Upper lobe of right lung (tissue), 1 donor: Measurements from ENCODE around the gene EFEMP1. TPM values are rescaled to one million over a fixed set of nuclear protein-coding genes. Genes with fewer than 3 reads are reported as not detected.

Experiments
- ATAC-seq: fragments of 200-7000 bp; cut with Tn5 transposase; one replicate; pipeline ENCODE4 v1.9.1; 2020; ENCODE audit warnings: mild to moderate bottlenecking, moderate library complexity
- DNase-seq: peaks from one replicate; pipeline ENCODE4 v3.0.0-alpha.2; 2020
- H3K27ac ChIP-seq: fragments of 200-600 bp; one replicate; pipeline ENCODE4 v1.8.0; 2022
- H3K27me3 ChIP-seq: fragments of 200-600 bp; one replicate; pipeline ENCODE4 v1.8.0; 2022; ENCODE audit warnings: mild to moderate bottlenecking
- H3K36me3 ChIP-seq: fragments of 200-600 bp; one replicate; pipeline ENCODE4 v1.8.0; 2022
- H3K4me1 ChIP-seq: fragments of 200-600 bp; one replicate; pipeline ENCODE4 v1.8.0; 2022
- H3K4me3 ChIP-seq: fragments of 200-600 bp; one replicate; pipeline ENCODE4 v1.8.0; 2022; ENCODE audit warnings: mild to moderate bottlenecking
- H3K9me3 ChIP-seq: fragments of 200-600 bp; one replicate; pipeline ENCODE4 v1.8.0; 2022
- intact Hi-C: fragments of 100-400 bp; cut with DNase I; formaldehyde crosslinking; loops from one replicate; pipeline ENCODE4 v1.11.0; 2022
- total RNA-seq: library from RNA; stranded (reverse); fragmentation: NEBNext Ultra II Directional; extraction: Animal tissue kit (Norgen Biotek cat#: 25700); gene quantifications from one replicate; pipeline ENCODE4 v1.2.1, GENCODE V29; 2021
- TF ChIP-seq, protein P1 (sequence below): fragments of 200-600 bp; IDR thresholded peaks from one replicate; pipeline ENCODE4 v1.8.0; 2022; ENCODE audit warnings: antibody characterized with exemption
- donor health status: DM: no; HTN: yes; CAD: no; lungs with severe emphysema.

EFEMP1 gene
- total RNA-seq, 1 donor from 2014 or later = 301 TPM

GRCh38 chr2:55917117-55917516 lies 6.5 kb downstream of the EFEMP1 start:
- no peak overlapping the region for H3K27ac ChIP-seq
- no peak overlapping the region for H3K4me3 ChIP-seq
- no peaks in the 10 kb centered on the region for H3K27me3 ChIP-seq
- DNase-seq (no peak), ATAC-seq (no peak)
- H3K4me1 ChIP-seq = no peaks in the 10 kb centered on the region
- TF ChIP-seq, protein P1, sequence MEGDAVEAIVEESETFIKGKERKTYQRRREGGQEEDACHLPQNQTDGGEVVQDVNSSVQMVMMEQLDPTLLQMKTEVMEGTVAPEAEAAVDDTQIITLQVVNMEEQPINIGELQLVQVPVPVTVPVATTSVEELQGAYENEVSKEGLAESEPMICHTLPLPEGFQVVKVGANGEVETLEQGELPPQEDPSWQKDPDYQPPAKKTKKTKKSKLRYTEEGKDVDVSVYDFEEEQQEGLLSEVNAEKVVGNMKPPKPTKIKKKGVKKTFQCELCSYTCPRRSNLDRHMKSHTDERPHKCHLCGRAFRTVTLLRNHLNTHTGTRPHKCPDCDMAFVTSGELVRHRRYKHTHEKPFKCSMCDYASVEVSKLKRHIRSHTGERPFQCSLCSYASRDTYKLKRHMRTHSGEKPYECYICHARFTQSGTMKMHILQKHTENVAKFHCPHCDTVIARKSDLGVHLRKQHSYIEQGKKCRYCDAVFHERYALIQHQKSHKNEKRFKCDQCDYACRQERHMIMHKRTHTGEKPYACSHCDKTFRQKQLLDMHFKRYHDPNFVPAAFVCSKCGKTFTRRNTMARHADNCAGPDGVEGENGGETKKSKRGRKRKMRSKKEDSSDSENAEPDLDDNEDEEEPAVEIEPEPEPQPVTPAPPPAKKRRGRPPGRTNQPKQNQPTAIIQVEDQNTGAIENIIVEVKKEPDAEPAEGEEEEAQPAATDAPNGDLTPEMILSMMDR = no peak
- no peaks in the 10 kb centered on the region for H3K9me3 ChIP-seq
- peaks cover 8% of the 10 kb centered on the region for H3K36me3 ChIP-seq
- intact Hi-C loops = no loop called here

- ATAC-seq (no peak), DNase-seq (no peak)
- no peaks in the 10 kb centered on the region for H3K27me3 ChIP-seq
- H3K36me3 ChIP-seq = peaks cover 8% of the 10 kb centered on the region
- H3K4me3 ChIP-seq = no peak overlapping the region
- intact Hi-C loops = no loop called here
- H3K9me3 ChIP-seq = no peaks in the 10 kb centered on the region
- no peaks in the 10 kb centered on the region for H3K4me1 ChIP-seq
- TF ChIP-seq, protein P1 = no peak
- no peak overlapping the region for H3K27ac ChIP-seq
Observed at GRCh38 chr2:55916473-55917049, 7.0 kb downstream of the EFEMP1 start.

DNA sequence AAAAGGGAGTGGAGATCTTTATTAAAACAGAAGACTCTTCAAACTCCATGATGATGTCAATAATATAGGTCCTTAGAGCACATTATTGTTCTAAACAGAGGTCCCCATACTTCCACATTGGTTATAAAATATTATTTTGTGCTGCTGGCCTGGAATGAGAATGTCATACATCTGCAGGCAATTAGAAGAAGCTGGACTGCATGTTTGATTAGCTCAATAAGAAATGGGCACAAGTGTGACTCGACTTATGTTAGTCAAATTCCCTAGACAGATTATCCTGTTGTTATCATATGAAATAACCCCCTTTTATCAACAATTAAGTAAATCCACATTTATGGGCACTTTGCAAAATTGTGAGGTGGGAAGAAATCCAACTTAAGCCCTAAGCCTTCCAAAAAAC lies 8.8 kb downstream of the EFEMP1 start:
- ATAC-seq (no peak), DNase-seq (no peak)
- no peaks in the 10 kb centered on the region for H3K27me3 ChIP-seq
- no peaks in the 10 kb centered on the region for H3K9me3 ChIP-seq
- peaks cover 8% of the 10 kb centered on the region for H3K36me3 ChIP-seq
- no peak overlapping the region for H3K4me3 ChIP-seq
- H3K4me1 ChIP-seq = no peaks in the 10 kb centered on the region
- intact Hi-C loops = no loop called here
- H3K27ac ChIP-seq = no peak overlapping the region
- TF ChIP-seq, protein P1 = no peak

GRCh38 chr2:55912926-55913325 lies 10.7 kb downstream of the EFEMP1 start:
- Histone ChIP-seq H3K27me3 (no peaks in the 10 kb centered on the region), H3K9me3 (no peaks in the 10 kb centered on the region), H3K36me3 (peaks cover 8% of the 10 kb centered on the region), H3K27ac (no peak overlapping the region), H3K4me3 (no peak overlapping the region), H3K4me1 (no peaks in the 10 kb centered on the region)
- intact Hi-C loops = no loop called here
- no peak for ATAC-seq
- TF ChIP-seq, protein P1 = no peak
- DNase-seq = no peak

GRCh38 chr2:55910077-55910476 lies 13.5 kb downstream of the EFEMP1 start:
- intact Hi-C loops = no loop called here
- Histone ChIP-seq H3K4me1 (no peaks in the 10 kb centered on the region), H3K36me3 (no peaks in the 10 kb centered on the region), H3K27me3 (no peaks in the 10 kb centered on the region), H3K9me3 (no peaks in the 10 kb centered on the region), H3K4me3 (no peak overlapping the region), H3K27ac (no peak overlapping the region)
- ATAC-seq (no peak), DNase-seq (no peak)
- TF ChIP-seq, protein P1 = no peak

DNA sequence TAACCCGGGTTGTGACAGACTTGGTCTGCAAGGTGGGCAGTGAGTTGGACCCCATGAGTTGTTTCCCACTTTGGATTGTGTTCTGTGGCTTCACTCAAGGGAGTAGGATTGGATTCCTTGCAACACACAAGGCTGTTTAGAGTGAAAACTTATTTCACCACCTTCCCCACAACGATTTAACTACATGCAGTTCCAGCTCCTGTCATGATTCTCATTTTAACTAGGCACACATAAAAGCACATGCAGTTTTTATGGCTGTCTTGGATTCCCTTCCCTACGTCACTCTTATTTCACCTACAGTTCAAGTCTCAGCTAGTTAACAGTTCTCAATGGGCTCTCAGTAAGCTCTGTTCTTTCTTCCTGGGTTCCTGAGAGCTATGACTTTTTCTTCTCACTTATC lies 15.9 kb downstream of the EFEMP1 start:
- DNase-seq (no peak), ATAC-seq (no peak)
- intact Hi-C loops = no loop called here
- Histone ChIP-seq H3K4me1 (no peaks in the 10 kb centered on the region), H3K9me3 (no peaks in the 10 kb centered on the region), H3K4me3 (no peak overlapping the region), H3K27ac (no peak overlapping the region), H3K27me3 (no peaks in the 10 kb centered on the region), H3K36me3 (no peaks in the 10 kb centered on the region)
- TF ChIP-seq, protein P1 = no peak
